Effector memory CD8-positive, alpha-beta T cell (primary cell): ENCODE results near the gene ZDHHC8.

ENCODE experiments used
- ATAC-seq: fragments of 150-1000 bp; cut with Tn5 transposase; replicated peaks from 2 replicates; pipeline ENCODE4 v1.10.0; 2021; ENCODE audit warnings: mild to moderate bottlenecking, moderate library complexity
- DNase-seq, 3 experiments: peaks; one replicate each; pipeline ENCODE4 v3.0.0; 2021
- H3K27ac Mint-ChIP-seq, 2 donors: one replicate each; pipeline ENCODE4 v1.8.0; 2022; ENCODE audit warnings: mild to moderate bottlenecking in 2 of 2, mixed read lengths in 2 of 2, moderate library complexity in 2 of 2
- H3K27me3 Mint-ChIP-seq, 2 donors: one replicate each; pipeline ENCODE4 v1.8.0; 2022; ENCODE audit warnings: mixed read lengths in 2 of 2
- H3K36me3 Mint-ChIP-seq: one replicate; pipeline ENCODE4 v1.8.0; 2022; ENCODE audit warnings: mild to moderate bottlenecking, moderate library complexity, mixed read lengths; ENCODE audit not compliant: insufficient read depth
- H3K4me1 Mint-ChIP-seq, 2 donors: one replicate each; pipeline ENCODE4 v1.8.0; 2022; ENCODE audit warnings: low read depth in 2 of 2, mixed read lengths in 2 of 2
- H3K4me3 Mint-ChIP-seq, 2 donors: one replicate each; pipeline ENCODE4 v1.8.0; 2022; ENCODE audit warnings: mild to moderate bottlenecking in 2 of 2, mixed read lengths in 2 of 2, moderate library complexity in 2 of 2
- H3K9me3 Mint-ChIP-seq, 2 donors: one replicate each; pipeline ENCODE4 v1.8.0; 2022; ENCODE audit warnings: mixed read lengths in 2 of 2

The ZDHHC8 gene

GRCh38 chr22:20106205-20106848, 25.3 kb upstream of the ZDHHC8 start:
- Mint-ChIP-seq H3K36me3 (peaks cover 72% of the 10 kb centered on the region), H3K9me3 (no peaks in the 10 kb centered on the region), H3K27me3 (no peaks in the 10 kb centered on the region), H3K27ac (no peak overlapping the region), H3K4me3 (no peak overlapping the region), H3K4me1 (peaks cover 11 to 21% of the 10 kb centered on the region in 2 donors)
- no peak for ATAC-seq
- DNase-seq, result no peak

- DNase-seq (no peak), ATAC-seq (no peak)
- Mint-ChIP-seq H3K4me1 (peaks cover 12 to 23% of the 10 kb centered on the region in 2 donors), H3K27ac (peak overlapping the region in 1 of 2 donors; percentile 89), H3K27me3 (no peaks in the 10 kb centered on the region), H3K36me3 (peaks cover 72% of the 10 kb centered on the region), H3K4me3 (no peak overlapping the region), H3K9me3 (no peaks in the 10 kb centered on the region)
Measured at GRCh38 chr22:20106849-20107237, 24.8 kb upstream of the ZDHHC8 start.

GRCh38 chr22:20107471-20107901, 24.1 kb upstream of the ZDHHC8 start:
- DNase-seq, result no peak
- Mint-ChIP-seq H3K27ac (peak overlapping the region in 1 of 2 donors; percentile 89), H3K4me1 (peaks cover 15 to 24% of the 10 kb centered on the region in 2 donors), H3K36me3 (peaks cover 72% of the 10 kb centered on the region), H3K4me3 (no peak overlapping the region), H3K9me3 (no peaks in the 10 kb centered on the region), H3K27me3 (no peaks in the 10 kb centered on the region)
- no peak for ATAC-seq

- Mint-ChIP-seq H3K27ac (peak overlapping the region; percentile 22 to 89), H3K9me3 (no peaks in the 10 kb centered on the region), H3K36me3 (peaks cover 73% of the 10 kb centered on the region), H3K4me1 (peaks cover 9 to 23% of the 10 kb centered on the region in 2 donors), H3K4me3 (no peak overlapping the region), H3K27me3 (no peaks in the 10 kb centered on the region)
- ATAC-seq (no peak), DNase-seq (no peak)
Measured at GRCh38 chr22:20107951-20108756, 23.4 kb upstream of the ZDHHC8 start.

- H3K4me1 Mint-ChIP-seq, result peaks cover 7 to 21% of the 10 kb centered on the region in 2 donors
- no peak overlapping the region for H3K4me3 Mint-ChIP-seq
- ATAC-seq (no peak), DNase-seq (no peak)
- peaks cover 71% of the 10 kb centered on the region for H3K36me3 Mint-ChIP-seq
- no peaks in the 10 kb centered on the region for H3K9me3 Mint-ChIP-seq
- H3K27ac Mint-ChIP-seq, result peak overlapping the region; percentile 22 to 73
- H3K27me3 Mint-ChIP-seq, result no peaks in the 10 kb centered on the region
Measured at GRCh38 chr22:20108757-20109230, 22.8 kb upstream of the ZDHHC8 start.

- no peak overlapping the region for H3K27ac Mint-ChIP-seq
- H3K9me3 Mint-ChIP-seq, result no peaks in the 10 kb centered on the region
- ATAC-seq, result no peak
- no peak overlapping the region for H3K4me3 Mint-ChIP-seq
- peaks cover 7 to 27% of the 10 kb centered on the region in 2 donors for H3K4me1 Mint-ChIP-seq
- no peaks in the 10 kb centered on the region for H3K27me3 Mint-ChIP-seq
- H3K36me3 Mint-ChIP-seq, result peaks cover 70% of the 10 kb centered on the region
- no peak for DNase-seq
Measured at GRCh38 chr22:20109411-20110358, 21.9 kb upstream of the ZDHHC8 start.

GRCh38 chr22:20110359-20110985, 21.1 kb upstream of the ZDHHC8 start:
- DNase-seq (no peak), ATAC-seq (no peak)
- Mint-ChIP-seq H3K4me1 (peaks cover 12 to 29% of the 10 kb centered on the region in 2 donors), H3K9me3 (no peaks in the 10 kb centered on the region), H3K36me3 (peaks cover 73% of the 10 kb centered on the region), H3K27me3 (no peaks in the 10 kb centered on the region), H3K4me3 (no peak overlapping the region), H3K27ac (no peak overlapping the region)

GRCh38 chr22:20111045-20111688, 20.4 kb upstream of the ZDHHC8 start:
- peaks cover 73% of the 10 kb centered on the region for H3K36me3 Mint-ChIP-seq
- ATAC-seq, result peak; percentile 85
- H3K9me3 Mint-ChIP-seq, result no peaks in the 10 kb centered on the region
- no peak overlapping the region for H3K4me3 Mint-ChIP-seq
- H3K27me3 Mint-ChIP-seq, result no peaks in the 10 kb centered on the region
- H3K4me1 Mint-ChIP-seq, result peaks cover 13 to 29% of the 10 kb centered on the region in 2 donors
- no peak for DNase-seq
- H3K27ac Mint-ChIP-seq, result no peak overlapping the region

- Mint-ChIP-seq H3K27me3 (no peaks in the 10 kb centered on the region), H3K4me3 (peak overlapping the region in 1 of 2 donors; percentile 47), H3K9me3 (no peaks in the 10 kb centered on the region), H3K4me1 (peaks cover 19 to 32% of the 10 kb centered on the region in 2 donors), H3K36me3 (peaks cover 74% of the 10 kb centered on the region), H3K27ac (peak overlapping the region; percentile 38 to 82)
- ATAC-seq (no peak), DNase-seq (no peak)
Measured at GRCh38 chr22:20111689-20112622, 19.6 kb upstream of the ZDHHC8 start.

GRCh38 chr22:20112623-20113511, 18.7 kb upstream of the ZDHHC8 start:
- no peak for DNase-seq
- Mint-ChIP-seq H3K4me1 (peaks cover 19 to 29% of the 10 kb centered on the region in 2 donors), H3K4me3 (no peak overlapping the region), H3K9me3 (no peaks in the 10 kb centered on the region), H3K27me3 (no peaks in the 10 kb centered on the region), H3K36me3 (peaks cover 71% of the 10 kb centered on the region), H3K27ac (peak overlapping the region; percentile 10 to 82)
- ATAC-seq, result no peak
